PC-9 (cell line): ENCODE results near the gene TAF3. TPM values are rescaled to one million over a fixed set of nuclear protein-coding genes. Genes with fewer than 3 reads are reported as not detected.
A peak's percentile ranks its signal among the peaks of the same experiment; 100 is the strongest.

ENCODE experiments used
- BruUV-seq: library from RNA; stranded (reverse); fragments of 400-500 nt; replicated peaks from 2 replicates; lab custom pipeline; 2021; lab: Mats Ljungman, UMichigan
- CTCF ChIA-PET: fragments of 300-600 bp; sonication (Branson Sonifier 250); formaldehyde crosslinking; loops from one replicate; lab custom pipeline; 2022; ENCODE audit warnings: antibody characterized with exemption; lab: Charles Lee
- POLR2A ChIA-PET: fragments of 300-600 bp; sonication (Branson Sonifier 250); formaldehyde crosslinking; loops from one replicate; lab custom pipeline; 2022; ENCODE audit warnings: antibody characterized with exemption; ENCODE audit not compliant: unreplicated experiment; lab: Charles Lee
- DNase-seq, 2 experiments: peaks; one replicate each; pipeline versions ENCODE4 v3.0.0 to v3.0.0-alpha.2; 2015 to 2022; ENCODE audit warnings: mixed read lengths in 1 of 2
- H2AFZ ChIP-seq: fragments of 200-600 bp; sonication (generic); 2 replicates; pipeline ENCODE4 v1.8.1; 2017; ENCODE audit warnings: antibody characterized with exemption
- H3F3A ChIP-seq: fragments of 200-600 bp; sonication (generic); 2 replicates; pipeline ENCODE4 v1.8.1; 2017; ENCODE audit warnings: antibody characterized with exemption, mild to moderate bottlenecking, low read depth; ENCODE audit not compliant: insufficient read depth
- H3K27ac ChIP-seq: fragments of 200-600 bp; sonication (generic); 2 replicates; pipeline ENCODE4 v1.6.1; 2016; ENCODE audit warnings: mixed run types
- H3K27me3 ChIP-seq: fragments of 200-600 bp; sonication (generic); 2 replicates; pipeline ENCODE4 v1.6.1; 2016; ENCODE audit warnings: low read depth, mixed run types; ENCODE audit not compliant: insufficient read depth
- H3K36me3 ChIP-seq: fragments of 200-600 bp; sonication (generic); 2 replicates; pipeline ENCODE4 v1.6.1; 2016; ENCODE audit warnings: low read depth, mixed run types
- H3K4me1 ChIP-seq: fragments of 200-600 bp; sonication (generic); replicated peaks from 2 replicates; pipeline ENCODE4 v1.6.1; 2016; ENCODE audit warnings: mixed run types; ENCODE audit not compliant: insufficient read depth
- H3K4me2 ChIP-seq: fragments of 200-600 bp; sonication (generic); 2 replicates; pipeline ENCODE4 v1.6.1; 2017; ENCODE audit warnings: mixed run types
- H3K4me3 ChIP-seq: fragments of 200-600 bp; sonication (generic); 2 replicates; pipeline ENCODE4 v1.6.1; 2016; ENCODE audit warnings: mixed run types
- H3K79me2 ChIP-seq: fragments of 200-600 bp; sonication (generic); 2 replicates; pipeline ENCODE4 v1.6.1; 2017; ENCODE audit warnings: low read depth, mixed run types
- H3K9me2 ChIP-seq: fragments of 200-600 bp; sonication (generic); 2 replicates; pipeline ENCODE4 v1.8.1; 2017; ENCODE audit warnings: mild to moderate bottlenecking; ENCODE audit not compliant: insufficient read depth
- H3K9me3 ChIP-seq: fragments of 200-600 bp; sonication (generic); 2 replicates; pipeline ENCODE4 v1.8.1; 2016; ENCODE audit warnings: low read depth; ENCODE audit not compliant: insufficient read depth
- H4K20me1 ChIP-seq: fragments of 200-600 bp; sonication (generic); 2 replicates; pipeline ENCODE4 v1.8.1; 2017; ENCODE audit not compliant: insufficient read depth
- EZH2 ChIP-seq: fragments of 200-600 bp; sonication (generic); IDR thresholded peaks from 2 replicates; pipeline ENCODE4 v1.8.0; 2017; ENCODE audit warnings: antibody characterized with exemption, low read depth
- intact Hi-C: fragments of 100-400 bp; cut with micrococcal nuclease; formaldehyde crosslinking; loops from one replicate; pipeline ENCODE4 v1.10.0; 2022; ENCODE audit not compliant: unreplicated experiment
- total RNA-seq: library from RNA; stranded (reverse); gene quantifications from 2 replicates; pipeline ENCODE4 v1.2.3, GENCODE V29; 2021
- TF ChIP-seq, protein P1 (sequence below): fragments of 200-600 bp; sonication (generic); conservative IDR thresholded peaks from 2 replicates; pipeline ENCODE4 v1.6.1; 2017; ENCODE audit warnings: mixed run types, antibody characterized with exemption, mild to moderate bottlenecking, moderate library complexity

Gene TAF3
- total RNA-seq, 1 experiment from 2014 or later, result 7.7 TPM

DNA sequence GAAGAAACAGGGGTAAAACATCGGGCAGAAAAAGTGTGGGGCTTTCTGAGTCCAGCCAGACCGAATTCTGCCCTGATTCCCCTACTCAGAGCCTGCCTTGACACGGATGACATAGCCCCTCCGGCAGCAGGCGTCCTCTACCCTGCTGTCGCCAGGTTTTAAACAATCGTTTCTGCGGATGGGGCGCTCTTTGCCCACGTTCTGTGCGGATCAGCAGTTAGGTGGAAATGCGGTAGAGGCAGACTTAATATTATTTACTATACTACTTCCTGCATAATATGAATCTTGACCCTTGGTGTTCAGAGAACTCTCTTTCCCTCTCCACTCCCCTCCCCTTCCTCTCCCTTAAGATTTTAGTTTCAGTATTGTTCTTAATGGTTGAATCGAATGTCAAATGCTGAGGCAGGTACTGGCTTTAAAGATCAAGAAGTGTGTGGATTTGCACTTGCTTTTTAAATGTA is 238.6 kb downstream of the TAF3 start:
- CTCF ChIA-PET, result interaction anchor here (0.6 kb wide), 1 partner anchor 9 kb away, joined by 6 read pairs; no protein-coding TSS in a partner anchor
- POLR2A ChIA-PET, result interaction anchor here (0.7 kb wide), 2 partner anchors 268 to 482 kb away, joined by 4 to 6 read pairs; no protein-coding TSS in a partner anchor
- H3K4me2 ChIP-seq, result peak overlapping the region; percentile 77
- H3K36me3 ChIP-seq, result peaks cover 5% of the 10 kb centered on the region; the same call in 1 of the 2 replicates
- TF ChIP-seq, protein P1, sequence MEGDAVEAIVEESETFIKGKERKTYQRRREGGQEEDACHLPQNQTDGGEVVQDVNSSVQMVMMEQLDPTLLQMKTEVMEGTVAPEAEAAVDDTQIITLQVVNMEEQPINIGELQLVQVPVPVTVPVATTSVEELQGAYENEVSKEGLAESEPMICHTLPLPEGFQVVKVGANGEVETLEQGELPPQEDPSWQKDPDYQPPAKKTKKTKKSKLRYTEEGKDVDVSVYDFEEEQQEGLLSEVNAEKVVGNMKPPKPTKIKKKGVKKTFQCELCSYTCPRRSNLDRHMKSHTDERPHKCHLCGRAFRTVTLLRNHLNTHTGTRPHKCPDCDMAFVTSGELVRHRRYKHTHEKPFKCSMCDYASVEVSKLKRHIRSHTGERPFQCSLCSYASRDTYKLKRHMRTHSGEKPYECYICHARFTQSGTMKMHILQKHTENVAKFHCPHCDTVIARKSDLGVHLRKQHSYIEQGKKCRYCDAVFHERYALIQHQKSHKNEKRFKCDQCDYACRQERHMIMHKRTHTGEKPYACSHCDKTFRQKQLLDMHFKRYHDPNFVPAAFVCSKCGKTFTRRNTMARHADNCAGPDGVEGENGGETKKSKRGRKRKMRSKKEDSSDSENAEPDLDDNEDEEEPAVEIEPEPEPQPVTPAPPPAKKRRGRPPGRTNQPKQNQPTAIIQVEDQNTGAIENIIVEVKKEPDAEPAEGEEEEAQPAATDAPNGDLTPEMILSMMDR, result no peak
- TF ChIP-seq EZH2, result no peak
- H3K79me2 ChIP-seq, result peaks cover 63% of the 10 kb centered on the region
- intact Hi-C loops, result loop anchor here (10.0 kb wide), 1 partner anchor 488 kb away; no protein-coding TSS in a partner anchor
- no peaks in the 10 kb centered on the region for H3K4me1 ChIP-seq
- H3K4me3 ChIP-seq, result peak overlapping the region; percentile 58
- BruUV-seq, result no TSS peak
- H3K27me3 ChIP-seq, result no peaks in the 10 kb centered on the region
- DNase-seq, result no peak
- no peaks in the 10 kb centered on the region for H3F3A ChIP-seq
- H2AFZ ChIP-seq, result no peak overlapping the region
- H3K27ac ChIP-seq, result peak overlapping the region; percentile 87
- no peaks in the 10 kb centered on the region for H4K20me1 ChIP-seq
- no peaks in the 10 kb centered on the region for H3K9me3 ChIP-seq
- no peaks in the 10 kb centered on the region for H3K9me2 ChIP-seq

DNA sequence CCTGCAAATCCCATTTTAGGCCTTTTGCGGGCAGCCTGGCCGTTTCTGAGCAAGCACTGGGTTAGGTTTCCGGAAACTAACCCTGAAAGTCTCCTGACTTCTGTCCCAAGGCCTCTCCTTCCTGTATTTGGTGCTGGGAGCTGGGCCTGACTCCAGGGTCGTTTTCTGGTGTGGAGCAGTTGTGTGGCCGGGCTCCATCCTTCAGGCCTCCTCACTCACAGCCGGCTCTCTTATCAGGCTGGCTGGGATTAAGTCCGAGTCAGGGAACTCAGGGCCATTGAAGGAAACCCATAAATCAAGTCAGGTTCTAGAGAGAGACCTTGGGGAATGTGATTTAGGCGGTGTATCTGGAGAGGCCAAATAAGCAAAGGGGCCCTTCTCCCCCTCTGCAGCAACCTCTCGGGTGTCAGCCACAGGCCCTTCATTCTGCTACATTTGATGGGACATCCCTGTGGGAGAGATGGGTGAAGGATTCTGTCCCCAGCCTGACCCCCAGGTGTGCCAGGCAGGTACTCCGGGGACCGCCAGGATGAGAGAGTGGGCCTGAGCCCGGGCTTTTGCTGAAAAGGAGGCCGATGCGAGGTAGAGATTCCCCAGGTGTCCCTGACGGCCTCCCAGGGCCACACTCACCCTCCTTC is 239.4 kb downstream of the TAF3 start:
- no peak overlapping the region for H2AFZ ChIP-seq
- intact Hi-C loops, result loop anchor here (10.0 kb wide), 1 partner anchor 487 kb away; no protein-coding TSS in a partner anchor
- ChIA-PET POLR2A (interaction anchor here (0.6 to 0.7 kb wide), 2 partner anchors 200 to 481 kb away, joined by 4 to 6 read pairs; no protein-coding TSS in a partner anchor), CTCF (interaction anchor here (0.6 kb wide), 1 partner anchor 8 kb away, joined by 6 read pairs; no protein-coding TSS in a partner anchor)
- no peaks in the 10 kb centered on the region for H3F3A ChIP-seq
- H3K4me1 ChIP-seq, result no peaks in the 10 kb centered on the region
- no peaks in the 10 kb centered on the region for H3K27me3 ChIP-seq
- H3K9me3 ChIP-seq, result no peaks in the 10 kb centered on the region
- BruUV-seq, result no TSS peak
- peaks cover 64% of the 10 kb centered on the region for H3K79me2 ChIP-seq
- TF ChIP-seq, protein P1, result no peak
- no peak for TF ChIP-seq EZH2
- H4K20me1 ChIP-seq, result no peaks in the 10 kb centered on the region
- H3K9me2 ChIP-seq, result no peaks in the 10 kb centered on the region
- H3K4me3 ChIP-seq, result peak overlapping the region; percentile 58
- H3K4me2 ChIP-seq, result peak overlapping the region; percentile 77
- peak overlapping the region; percentile 87 for H3K27ac ChIP-seq
- DNase-seq, result no peak
- peaks cover 6% of the 10 kb centered on the region; the same call in 1 of the 2 replicates for H3K36me3 ChIP-seq

DNA sequence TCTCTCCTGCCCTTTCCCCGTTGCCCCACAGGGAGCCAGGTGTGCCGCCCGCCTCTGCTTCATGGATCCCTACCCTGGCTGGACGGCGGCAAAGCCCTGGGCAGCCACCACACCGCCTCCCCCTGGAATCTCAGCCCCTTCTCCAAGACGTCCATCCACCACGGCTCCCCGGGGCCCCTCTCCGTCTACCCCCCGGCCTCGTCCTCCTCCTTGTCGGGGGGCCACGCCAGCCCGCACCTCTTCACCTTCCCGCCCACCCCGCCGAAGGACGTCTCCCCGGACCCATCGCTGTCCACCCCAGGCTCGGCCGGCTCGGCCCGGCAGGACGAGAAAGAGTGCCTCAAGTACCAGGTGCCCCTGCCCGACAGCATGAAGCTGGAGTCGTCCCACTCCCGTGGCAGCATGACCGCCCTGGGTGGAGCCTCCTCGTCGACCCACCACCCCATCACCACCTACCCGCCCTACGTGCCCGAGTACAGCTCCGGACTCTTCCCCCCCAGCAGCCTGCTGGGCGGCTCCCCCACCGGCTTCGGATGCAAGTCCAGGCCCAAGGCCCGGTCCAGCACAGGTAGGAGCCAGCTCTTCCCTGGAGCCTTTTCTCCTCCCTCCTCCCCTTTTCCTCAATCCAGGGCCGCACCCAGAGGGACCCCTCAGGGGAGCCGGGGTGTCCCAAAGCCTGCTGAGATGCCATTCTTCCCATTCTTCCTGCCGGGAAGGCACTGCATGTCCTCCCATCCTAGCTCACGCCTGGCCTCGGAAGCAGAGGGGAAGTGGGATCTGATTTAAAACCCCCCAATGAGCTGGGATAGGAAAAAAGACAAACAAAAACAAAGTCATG is 240.2 kb downstream of the TAF3 start:
- Histone ChIP-seq H3K9me2 (no peaks in the 10 kb centered on the region), H3F3A (no peaks in the 10 kb centered on the region), H3K79me2 (peaks cover 68% of the 10 kb centered on the region), H3K4me2 (peak overlapping the region; percentile 77; the same call in 1 of the 2 replicates), H3K9me3 (no peaks in the 10 kb centered on the region), H3K27ac (no peak overlapping the region), H3K4me3 (no peak overlapping the region), H2AFZ (no peak overlapping the region), H3K27me3 (no peaks in the 10 kb centered on the region), H3K36me3 (peaks cover 14% of the 10 kb centered on the region; the same call in 1 of the 2 replicates), H4K20me1 (no peaks in the 10 kb centered on the region), H3K4me1 (no peaks in the 10 kb centered on the region)
- ChIA-PET POLR2A (interaction anchor here (0.6 kb wide), 1 partner anchor 199 kb away, joined by 6 read pairs; no protein-coding TSS in a partner anchor), CTCF (no interaction called here)
- intact Hi-C loops, result loop anchor here (10.0 kb wide), 1 partner anchor 486 kb away; no protein-coding TSS in a partner anchor
- no peak for TF ChIP-seq EZH2
- TF ChIP-seq, protein P1, result no peak
- no peak for DNase-seq
- no TSS peak for BruUV-seq
